GM18907 (cell line): ENCODE data around the gene COG8.

ENCODE experiments used
- ATAC-seq: cut with Tn5 transposase; IDR thresholded peaks from one replicate; pipeline ENCODE4 v1.9.1; 2021; ENCODE audit warnings: mild to moderate bottlenecking, moderate library complexity; ENCODE audit not compliant: unreplicated experiment

Gene COG8

DNA sequence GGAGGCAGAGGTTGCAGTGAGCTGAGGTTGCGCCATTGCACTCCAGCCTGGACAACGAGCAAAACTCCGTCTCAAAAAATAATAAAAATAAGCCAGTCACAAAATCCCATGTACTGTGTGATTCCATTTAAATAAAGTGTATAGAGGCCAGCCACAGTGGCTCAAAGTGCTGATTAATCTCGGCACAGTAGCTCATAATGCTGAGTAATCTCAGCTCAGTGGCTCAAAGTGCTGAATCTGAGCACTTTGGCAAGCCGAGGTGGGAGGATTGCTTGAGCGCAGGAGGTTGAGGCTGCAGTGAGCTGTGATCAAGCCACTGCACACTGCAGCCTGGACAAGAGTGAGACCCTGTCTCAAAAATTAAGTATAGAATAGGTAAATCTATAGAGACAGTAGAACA, 7.3 kb upstream of the COG8 start:
- ATAC-seq, result no peak

DNA sequence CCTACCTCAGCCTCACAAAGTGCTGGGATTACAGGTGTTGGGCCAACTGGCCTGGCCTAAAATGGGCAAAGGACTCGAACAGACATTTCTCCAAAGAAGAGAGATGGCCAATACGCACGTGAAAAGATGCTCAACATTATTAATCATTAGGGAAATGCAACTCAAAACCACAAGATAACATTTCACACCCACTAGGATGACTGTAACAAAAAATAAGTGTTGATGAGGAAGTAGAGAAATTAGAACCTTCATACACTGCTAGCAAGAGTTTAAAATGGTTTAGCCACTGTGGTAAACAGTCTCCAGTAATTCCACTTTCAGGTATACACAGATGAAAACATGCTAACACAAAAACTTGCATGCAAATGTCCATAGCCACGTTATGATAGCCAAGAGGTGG, 6.6 kb upstream of the COG8 start:
- no peak for ATAC-seq

DNA sequence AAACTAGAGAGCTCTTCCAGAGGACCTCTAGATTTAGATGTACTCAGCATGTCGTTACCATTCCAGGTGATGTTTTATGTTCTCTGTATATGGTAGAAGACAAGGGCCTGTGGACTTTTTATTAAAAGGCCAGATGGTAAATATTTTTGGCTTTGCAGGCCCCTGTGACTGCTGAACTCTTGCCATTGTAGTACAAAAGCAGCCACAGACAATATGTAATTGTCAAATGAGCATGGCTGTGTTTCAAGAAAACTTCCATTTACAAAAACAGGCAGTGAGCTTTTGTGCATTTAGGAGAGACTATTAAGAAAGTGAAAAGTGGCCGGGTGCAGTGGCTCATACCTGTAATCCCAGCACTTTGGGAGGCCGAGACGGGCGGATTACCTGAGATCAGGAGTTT, 4.8 kb upstream of the COG8 start:
- no peak for ATAC-seq

DNA sequence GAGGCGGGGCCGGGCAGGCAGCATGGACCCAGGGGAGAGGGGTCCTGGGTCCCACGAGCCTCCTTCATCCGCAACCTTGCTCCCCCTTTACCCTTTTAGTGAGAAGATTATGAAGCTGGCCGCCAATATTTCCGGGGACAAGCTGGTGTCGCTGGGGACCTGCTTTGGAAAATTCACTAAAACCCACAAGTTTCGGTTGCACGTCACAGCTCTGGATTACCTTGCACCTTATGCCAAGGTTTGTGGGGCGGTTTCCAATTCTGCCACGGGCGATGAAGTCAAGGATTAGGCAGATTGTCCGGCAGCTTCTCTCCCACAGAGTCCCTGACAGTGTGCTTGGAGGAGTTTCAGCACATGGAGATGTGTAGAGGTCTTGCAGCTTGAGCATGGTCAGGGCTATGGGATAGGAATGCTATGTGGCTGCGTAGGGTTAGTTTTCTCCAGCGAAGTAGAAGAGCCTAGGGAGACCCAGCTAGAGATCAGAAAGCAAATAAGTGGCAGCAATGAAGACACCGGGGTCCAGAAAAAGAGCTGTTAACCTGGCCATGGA, 806 bp upstream of the COG8 start:
- ATAC-seq, result no peak

DNA sequence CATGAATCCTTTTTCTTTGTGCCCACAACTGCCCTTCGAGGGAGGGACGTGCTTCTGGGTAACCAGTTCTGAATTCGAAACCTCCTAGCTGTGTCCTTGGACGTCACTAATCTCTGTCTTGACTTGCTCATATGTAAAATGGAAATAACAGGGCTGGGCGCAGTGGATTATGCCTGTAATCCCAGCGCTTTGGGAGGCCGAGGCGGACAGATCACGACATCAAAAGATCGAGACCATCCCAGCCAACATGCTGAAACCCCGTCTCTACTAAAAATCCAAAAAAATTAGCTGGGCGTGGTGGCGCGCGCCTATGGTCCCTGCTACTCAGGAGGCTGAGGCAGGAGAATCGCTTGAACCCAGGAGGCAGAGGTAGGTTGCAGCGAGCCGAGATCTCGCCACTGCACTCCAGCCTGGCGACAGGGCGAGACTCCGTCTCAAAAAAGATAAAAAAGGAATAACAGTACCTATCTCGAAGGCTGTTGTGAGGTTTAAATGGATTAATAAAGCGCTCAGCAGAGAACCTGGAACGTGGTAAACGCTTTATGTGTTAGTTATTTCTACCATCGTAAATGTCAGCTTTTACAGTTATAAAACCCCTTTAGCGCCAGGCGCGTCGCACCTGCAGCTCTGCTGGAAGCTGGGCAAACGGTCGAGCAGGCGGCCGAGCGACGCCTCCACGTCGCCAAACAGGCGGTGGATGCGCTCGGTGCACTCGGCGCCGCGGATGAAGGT, 641 bp downstream of the COG8 start:
- ATAC-seq, result no peak

DNA sequence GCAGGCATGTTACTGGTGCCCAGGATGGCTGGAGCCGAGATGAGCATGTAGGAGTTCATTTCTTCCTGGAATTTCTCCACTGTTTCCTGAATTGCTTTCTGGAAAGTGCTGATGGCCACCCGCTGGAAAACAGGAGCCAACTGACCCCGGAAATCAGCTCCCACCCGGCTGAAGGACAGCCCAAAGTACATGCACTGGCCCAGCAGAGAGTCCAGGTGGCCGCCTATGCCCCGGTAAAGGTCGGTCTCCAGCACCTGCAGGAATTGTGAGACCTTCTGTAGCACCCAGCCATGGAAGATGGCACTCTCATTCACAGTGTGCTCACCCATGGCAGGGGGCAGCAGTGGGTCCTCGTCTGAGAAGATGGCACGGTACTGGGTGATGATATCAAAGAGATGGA, 4.7 kb downstream of the COG8 start:
- ATAC-seq, result no peak

DNA sequence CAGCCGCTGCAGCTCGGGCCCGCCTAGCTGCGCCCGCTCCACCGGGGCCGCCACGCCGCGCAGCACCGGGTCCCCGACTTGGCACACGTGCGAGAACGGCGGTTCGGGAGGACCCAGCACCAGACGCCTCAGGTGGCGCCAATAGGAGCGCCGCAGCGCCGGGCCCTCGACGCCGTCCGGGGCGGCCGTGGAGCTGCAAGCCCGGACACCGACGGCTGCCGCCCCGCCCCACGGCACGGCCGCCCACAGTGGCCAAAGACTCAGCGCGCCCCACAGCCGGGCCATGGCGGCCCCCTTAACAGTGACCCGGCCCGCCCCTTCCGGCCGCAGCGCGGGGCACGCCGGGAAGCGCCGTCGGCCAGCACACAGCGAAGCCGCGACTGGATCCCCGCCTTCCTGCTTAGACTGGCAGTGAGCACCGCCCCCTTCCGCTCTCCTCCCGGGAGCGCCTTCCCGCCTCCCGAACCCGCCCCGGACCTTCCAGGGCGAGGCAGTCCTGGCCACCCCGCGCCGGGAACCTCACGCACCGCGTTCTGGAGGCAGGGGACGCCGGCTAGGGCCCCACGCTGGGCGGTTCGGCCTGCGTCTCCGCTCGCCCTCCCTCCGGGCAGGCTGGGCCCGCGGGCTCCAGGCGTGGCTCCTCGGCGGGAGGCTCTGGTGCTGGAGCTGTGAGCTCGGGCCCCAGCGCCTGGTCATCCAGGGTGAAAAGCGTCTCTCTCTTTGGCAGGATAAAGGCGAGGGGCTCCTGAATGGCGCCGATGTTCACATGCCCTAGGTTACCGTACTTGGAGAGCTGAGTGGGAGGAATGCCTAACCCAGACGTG, 8.9 kb downstream of the COG8 start, which contains the start of gene PDF:
Gene PDF (minus strand): TSS at position 303 of the 824 bp plus-strand sequence. CDS start 18 bp downstream, at position 285.
- ATAC-seq, result peak; percentile 90

DNA sequence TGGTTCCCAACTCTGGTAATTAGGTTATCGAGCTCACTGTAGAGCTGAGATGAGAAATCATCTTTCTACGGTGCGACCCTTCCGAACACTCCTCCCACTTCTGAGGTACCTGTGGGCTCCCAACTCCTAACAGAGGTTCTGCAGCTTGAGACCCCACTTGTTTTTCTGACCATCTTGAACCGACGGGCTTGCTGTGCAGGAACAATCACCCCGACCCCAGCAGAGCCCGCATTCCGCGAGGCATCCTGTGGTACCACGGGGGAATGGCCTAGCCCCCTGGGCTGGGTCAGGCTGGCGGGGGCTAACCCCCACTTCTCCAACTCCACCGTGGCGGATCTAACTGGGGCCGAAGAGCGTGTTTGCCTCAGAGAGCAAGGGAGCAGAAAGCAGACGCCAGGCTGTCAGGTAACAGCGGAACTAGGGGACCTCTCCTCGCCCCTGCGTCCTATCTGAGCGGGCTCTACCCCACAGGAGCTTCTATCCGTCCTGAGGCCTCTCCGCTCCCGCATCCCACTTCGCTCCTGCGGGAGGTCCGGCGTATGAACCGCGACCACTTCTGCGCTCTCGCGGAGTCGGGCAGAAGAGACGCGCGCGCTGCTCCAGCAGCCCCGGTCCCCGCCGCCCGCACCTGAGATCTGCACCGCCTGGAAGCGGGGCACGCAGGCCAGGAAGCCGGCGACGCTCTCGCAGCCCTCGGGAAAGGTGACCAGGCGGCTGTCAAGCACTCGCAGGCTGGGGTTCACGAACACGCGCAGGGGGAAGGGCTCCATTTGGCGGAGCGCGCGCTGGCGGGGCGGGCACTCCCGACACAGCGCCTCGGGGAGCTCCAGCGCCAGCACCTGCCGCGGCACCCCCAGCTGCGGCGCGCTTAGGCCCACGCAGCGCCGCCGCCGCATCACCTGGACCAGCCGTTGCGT, 9.7 kb downstream of the COG8 start:
- ATAC-seq, result peak; percentile 29

DNA sequence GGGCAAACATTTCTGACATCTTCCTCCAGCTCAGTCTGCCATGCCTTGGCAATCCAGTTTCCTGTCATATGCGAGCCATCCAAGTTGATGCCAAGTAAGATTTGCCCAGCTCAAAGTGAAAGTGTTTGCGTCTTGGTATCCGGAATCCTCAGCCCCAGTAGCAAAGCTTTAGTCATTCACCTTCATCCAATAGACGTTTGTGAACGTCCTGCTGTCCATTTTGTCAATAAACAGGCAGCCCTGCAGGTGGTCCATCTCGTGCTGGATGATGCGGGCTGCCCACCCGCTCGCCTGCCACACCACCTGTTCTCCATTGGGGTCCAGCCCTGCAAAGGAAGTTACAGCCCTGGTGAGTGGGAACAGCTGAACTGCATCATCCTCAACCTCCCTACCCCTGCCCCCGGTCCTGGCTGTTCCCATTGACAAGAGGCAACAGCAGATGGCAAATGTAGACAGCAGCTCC, 10.5 kb downstream of the COG8 start:
- ATAC-seq, result no peak

DNA sequence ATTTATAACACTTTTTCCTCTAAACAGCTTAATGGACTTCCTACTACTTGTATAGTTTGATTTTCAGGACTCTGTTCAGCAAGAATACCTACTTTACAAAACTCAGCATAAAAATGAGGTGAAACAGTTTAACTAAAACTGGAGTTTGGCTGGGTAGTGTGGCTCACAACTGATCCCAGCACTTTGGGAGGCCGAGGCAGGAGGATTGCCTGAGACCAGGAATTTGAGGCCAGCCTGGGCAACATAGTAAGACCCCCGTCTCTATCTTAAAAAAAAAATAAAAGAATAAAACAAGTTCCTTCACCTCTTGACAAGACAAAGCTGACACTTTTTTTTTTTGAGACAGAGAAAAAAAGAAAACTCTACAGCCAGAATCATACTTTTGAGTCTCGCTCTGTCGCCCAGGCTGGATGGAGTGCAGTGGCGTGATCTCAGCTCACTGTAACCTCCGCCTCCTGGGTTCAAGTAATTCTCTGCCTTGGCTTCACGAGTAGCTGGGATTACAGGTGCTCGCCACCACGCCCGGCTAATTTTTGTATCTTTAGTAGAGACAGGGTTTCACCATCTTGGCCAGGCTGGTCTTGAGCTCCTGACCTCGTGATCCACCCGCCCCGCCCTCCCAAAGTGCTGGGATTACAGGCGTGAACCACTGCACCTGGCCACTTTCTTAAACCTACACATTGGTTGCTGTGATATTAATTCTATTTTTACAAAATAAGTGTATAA, 11.6 kb downstream of the COG8 start:
- ATAC-seq, result no peak

DNA sequence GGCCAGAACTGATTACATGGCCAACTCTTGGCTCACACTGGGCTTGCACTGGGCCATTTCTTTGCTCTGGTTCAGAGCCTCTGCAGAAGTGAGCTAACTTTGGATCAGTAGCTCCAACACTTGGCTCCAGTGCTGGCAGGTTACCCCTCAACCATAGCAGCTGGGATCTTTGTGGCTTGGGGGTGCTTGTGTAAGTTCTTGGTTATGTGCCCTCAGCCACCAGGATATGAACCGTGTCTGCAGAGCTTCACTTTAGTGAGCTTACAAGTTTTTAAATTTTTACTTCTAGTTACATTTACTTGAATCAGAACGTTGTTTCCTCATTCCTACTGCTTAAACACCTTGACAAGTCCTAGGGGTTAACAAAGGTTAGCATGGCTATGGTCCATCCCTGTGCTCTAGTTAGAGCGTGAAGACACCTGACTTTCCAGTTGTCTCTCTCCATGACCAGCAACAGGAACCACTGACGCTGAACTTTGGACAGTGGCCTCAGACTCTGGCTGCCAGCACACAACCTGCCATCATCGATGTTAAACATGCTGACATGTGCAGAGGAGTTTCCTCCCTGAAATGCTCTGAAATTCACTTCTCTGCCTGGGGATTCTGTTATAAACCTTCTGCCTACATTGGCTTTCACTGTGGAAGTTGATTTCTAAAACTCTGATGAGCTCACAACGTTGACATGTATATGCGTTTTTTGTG, 13.0 kb downstream of the COG8 start:
- no peak for ATAC-seq

DNA sequence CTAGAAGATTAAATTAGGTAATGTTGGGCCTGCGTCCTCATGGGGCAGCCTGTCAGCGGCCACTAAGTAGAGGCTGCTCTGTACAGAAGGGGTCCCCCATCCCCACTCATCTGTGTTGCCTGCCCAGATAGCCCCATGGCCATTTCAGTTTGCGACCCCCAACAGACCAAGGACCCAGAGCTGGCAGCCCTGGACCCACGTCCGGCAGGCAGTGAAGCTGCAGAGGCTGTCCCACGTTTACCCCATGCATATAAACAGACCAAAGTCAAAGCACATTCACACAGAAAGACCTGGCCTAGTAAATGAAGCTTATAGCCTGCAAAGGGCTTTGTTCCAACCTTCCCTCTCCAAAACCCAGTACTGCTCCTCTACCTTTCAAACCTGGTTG, 13.6 kb downstream of the COG8 start:
- ATAC-seq, result no peak

DNA sequence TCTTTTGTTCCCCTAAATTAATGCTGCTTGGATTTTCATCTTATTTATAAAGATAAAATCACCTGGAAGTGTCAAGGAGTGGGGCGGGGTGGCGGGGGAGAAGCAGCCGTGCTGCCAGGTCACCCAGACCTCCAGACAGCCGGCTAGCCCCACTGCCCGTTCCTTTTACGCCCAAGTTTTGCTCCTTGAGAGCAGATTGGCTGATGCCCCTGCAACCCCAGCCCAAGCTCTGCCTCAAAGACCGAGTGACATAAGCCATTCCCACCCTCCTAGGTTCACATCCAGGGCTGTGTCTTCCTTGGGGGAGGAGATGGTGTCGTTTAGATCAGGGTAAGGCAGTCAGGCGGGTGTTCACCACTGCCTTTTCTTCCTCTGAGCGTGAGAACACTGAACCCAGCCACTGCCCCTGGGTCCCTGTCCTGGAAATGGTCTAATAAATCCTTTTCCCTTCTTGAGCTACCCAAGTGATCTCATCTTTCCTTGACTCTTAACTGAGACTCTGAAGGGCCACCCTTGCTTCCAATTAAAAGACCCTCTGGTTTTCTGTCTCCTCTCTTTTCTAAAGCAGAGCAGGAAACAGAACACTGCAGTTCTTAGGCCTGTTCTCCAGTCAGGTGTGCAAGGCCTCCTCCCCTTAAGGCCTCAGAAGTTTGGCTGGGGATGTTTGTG, 14.6 kb downstream of the COG8 start:
- ATAC-seq, result no peak

DNA sequence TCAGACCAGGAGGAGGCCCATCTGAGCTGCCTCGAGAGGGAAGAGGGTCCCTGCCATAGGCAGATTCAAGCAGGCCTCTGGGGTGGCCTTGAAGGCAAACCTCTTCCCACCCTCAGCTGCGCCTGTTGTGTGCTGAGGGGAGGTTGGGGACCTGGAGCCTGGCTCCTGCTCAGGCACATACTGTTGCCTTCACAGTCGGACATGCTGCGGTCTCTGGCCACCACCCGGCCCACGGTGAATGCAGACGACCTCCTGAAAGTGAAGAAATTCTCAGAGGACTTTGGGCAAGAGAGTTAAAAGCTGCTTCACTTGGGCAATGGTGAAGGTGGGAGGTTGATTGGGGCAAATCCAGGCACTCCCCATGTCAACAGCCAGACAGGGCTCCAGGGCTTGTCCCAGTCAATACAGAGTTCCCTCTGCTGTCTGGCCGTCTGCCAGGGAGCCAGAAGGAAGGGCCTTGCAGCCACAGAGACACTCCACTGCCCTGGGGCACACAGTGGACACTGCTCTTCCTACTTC, 15.3 kb downstream of the COG8 start:
- no peak for ATAC-seq

DNA sequence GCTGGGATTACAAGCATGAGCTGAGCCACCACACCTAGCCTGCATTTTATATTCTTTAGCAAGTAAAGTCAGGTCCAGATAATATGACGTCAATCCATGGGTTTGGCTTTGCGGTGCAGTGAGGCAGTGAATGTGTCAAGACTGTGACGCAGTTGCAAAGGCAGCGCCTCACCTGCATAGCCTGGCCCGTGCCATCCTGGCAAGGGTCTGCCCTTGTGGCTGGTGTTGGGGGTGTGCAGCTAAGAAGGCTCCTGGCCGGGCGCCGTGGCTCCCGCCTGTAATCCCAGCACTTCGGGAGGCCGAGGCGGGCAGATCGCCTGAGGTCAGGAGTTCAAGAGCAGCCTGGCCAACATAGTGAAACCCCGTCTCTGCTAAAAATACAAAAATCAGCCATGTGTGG, 15.9 kb downstream of the COG8 start:
- no peak for ATAC-seq

DNA sequence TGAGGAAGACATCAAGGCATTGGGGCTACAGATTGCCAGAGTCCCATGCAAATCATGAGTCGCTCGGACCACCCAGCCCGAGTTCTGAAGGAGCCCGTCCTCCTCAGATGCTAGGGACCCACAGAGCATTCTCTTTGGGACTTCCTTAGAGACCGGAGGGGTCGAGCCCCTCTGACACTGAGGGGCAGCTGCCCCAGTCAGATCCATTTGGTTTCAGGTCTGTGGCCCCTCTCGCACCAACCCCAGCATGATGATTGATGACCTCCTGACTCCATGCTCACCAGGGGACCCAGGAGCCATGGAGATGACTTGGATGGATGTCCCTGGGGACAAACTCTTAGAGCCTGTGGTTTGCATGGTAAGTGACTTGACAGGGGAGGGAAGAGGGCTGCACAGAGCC, 17.0 kb downstream of the COG8 start:
- no peak for ATAC-seq

DNA sequence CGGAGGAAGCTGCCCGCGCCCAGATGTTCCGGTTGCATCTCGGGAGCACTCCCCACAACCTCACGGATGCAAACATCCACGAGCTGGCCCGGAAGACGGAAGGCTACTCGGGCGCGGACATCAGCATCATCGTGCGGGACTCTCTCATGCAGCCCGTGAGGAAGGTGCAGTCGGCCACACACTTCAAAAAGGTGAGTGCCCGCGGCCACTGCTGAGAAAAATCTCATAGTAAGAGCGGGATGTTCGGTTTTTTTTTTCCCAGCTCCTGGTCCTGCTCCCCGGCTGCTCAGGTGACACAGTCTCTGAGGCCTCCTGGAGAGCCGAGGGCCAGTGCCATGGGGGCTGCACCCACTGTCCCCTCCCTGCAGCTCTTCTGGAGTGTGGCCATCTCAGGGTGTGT, 18.3 kb downstream of the COG8 start:
- no peak for ATAC-seq

DNA sequence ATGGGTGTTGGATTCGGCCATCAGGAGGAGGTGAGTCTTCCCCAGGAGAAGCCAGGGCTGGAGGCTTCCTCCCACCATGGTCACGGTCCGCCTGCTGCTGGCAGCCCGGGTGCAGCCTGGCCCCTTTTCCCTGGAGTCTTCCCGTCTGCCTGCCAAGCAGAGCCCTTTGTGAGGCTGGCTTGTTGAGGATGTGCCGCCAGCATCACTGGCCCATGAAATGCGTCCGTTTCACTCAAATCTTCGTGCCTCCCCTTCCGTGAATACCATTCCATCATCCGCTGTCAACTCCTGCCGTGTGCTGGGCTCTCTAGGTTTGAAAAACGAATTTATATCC, 18.7 kb downstream of the COG8 start:
- ATAC-seq, result no peak
